Nephron progenitor cell (in vitro differentiated cells): Measurements from ENCODE around the gene CLRN3.

ENCODE experiments used
- DNase-seq: peaks from one replicate; pipeline ENCODE4 v3.0.0; 2021
- H3K27ac Mint-ChIP-seq: 2 replicates; pipeline ENCODE4 v1.8.0; 2021; ENCODE audit warnings: mild to moderate bottlenecking, moderate library complexity, mixed read lengths
- H3K27me3 Mint-ChIP-seq: 2 replicates; pipeline ENCODE4 v1.8.0; 2021; ENCODE audit warnings: mild to moderate bottlenecking, low read depth, mixed read lengths; ENCODE audit not compliant: poor library complexity
- H3K36me3 Mint-ChIP-seq: 2 replicates; pipeline ENCODE4 v1.8.0; 2021; ENCODE audit warnings: low read depth, mixed read lengths
- H3K4me1 Mint-ChIP-seq: 2 replicates; pipeline ENCODE4 v1.8.0; 2021; ENCODE audit warnings: mixed read lengths
- H3K4me3 Mint-ChIP-seq: 2 replicates; pipeline ENCODE4 v1.8.0; 2021; ENCODE audit warnings: mild to moderate bottlenecking, moderate library complexity, mixed read lengths
- H3K9me3 Mint-ChIP-seq: 2 replicates; pipeline ENCODE4 v1.8.0; 2021; ENCODE audit warnings: mild to moderate bottlenecking, moderate library complexity, mixed read lengths
- TF ChIP-seq, protein P1 (sequence below): fragments of 200-600 bp; sonication (generic); IDR thresholded peaks from 2 replicates; pipeline ENCODE4 v1.5.0; 2021; ENCODE audit warnings: antibody characterized with exemption

Gene CLRN3

DNA sequence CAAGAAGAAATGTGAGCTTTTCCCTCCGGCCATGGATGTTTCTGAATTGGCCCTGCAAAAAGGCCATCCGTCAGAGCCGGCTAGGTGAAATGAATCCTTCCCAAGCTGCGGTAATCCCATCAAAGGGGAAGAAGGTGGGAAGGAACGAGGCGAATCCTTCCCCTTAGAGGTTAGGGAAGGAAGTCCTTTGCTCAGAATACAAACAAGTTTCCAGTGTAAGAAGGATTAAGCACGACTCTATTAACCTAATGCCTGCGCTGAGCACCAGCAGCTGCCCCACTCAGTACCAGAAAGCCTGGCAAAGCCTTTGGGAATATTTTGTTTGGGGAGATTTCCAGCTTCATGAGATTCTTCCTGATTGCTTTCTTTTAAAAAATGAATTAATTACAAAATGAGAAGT lies 42.8 kb downstream of the CLRN3 start:
- Mint-ChIP-seq H3K27me3 (peaks cover 71% of the 10 kb centered on the region), H3K36me3 (no peaks in the 10 kb centered on the region)

DNA sequence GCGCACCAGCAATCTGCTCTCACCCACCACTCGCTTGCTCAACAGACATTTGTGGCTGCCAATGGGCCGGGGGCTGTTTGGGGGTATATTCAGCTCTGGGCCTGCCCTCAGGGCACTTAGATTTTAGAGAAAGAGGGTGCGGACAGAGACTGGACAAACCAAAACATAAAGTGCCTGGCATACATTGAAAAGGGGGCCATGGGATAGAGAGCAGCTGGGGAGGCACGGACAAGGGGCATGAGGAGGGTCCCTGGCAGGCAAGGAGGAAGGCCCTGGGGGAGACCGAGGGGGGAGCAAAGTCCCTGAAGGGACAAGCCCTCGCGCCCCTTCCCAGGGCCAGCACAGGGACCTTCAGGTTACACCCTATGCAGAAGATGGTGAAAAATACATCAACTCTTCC lies 43.5 kb downstream of the CLRN3 start:
- H3K27me3 Mint-ChIP-seq, result peaks cover 75% of the 10 kb centered on the region
- H3K9me3 Mint-ChIP-seq, result no peaks in the 10 kb centered on the region
- no peaks in the 10 kb centered on the region for H3K36me3 Mint-ChIP-seq
- peaks cover 26% of the 10 kb centered on the region for H3K4me1 Mint-ChIP-seq
- H3K27ac Mint-ChIP-seq, result no peak overlapping the region
- TF ChIP-seq, protein P1, sequence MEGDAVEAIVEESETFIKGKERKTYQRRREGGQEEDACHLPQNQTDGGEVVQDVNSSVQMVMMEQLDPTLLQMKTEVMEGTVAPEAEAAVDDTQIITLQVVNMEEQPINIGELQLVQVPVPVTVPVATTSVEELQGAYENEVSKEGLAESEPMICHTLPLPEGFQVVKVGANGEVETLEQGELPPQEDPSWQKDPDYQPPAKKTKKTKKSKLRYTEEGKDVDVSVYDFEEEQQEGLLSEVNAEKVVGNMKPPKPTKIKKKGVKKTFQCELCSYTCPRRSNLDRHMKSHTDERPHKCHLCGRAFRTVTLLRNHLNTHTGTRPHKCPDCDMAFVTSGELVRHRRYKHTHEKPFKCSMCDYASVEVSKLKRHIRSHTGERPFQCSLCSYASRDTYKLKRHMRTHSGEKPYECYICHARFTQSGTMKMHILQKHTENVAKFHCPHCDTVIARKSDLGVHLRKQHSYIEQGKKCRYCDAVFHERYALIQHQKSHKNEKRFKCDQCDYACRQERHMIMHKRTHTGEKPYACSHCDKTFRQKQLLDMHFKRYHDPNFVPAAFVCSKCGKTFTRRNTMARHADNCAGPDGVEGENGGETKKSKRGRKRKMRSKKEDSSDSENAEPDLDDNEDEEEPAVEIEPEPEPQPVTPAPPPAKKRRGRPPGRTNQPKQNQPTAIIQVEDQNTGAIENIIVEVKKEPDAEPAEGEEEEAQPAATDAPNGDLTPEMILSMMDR, result no peak
- DNase-seq, result no peak
- H3K4me3 Mint-ChIP-seq, result no peak overlapping the region

More for the DNA sequence above, 42.8 kb downstream of the CLRN3 start:
- Mint-ChIP-seq H3K4me1 (peaks cover 26% of the 10 kb centered on the region), H3K27ac (no peak overlapping the region), H3K4me3 (no peak overlapping the region), H3K9me3 (no peaks in the 10 kb centered on the region)
- no peak for DNase-seq
- TF ChIP-seq, protein P1, result no peak

DNA sequence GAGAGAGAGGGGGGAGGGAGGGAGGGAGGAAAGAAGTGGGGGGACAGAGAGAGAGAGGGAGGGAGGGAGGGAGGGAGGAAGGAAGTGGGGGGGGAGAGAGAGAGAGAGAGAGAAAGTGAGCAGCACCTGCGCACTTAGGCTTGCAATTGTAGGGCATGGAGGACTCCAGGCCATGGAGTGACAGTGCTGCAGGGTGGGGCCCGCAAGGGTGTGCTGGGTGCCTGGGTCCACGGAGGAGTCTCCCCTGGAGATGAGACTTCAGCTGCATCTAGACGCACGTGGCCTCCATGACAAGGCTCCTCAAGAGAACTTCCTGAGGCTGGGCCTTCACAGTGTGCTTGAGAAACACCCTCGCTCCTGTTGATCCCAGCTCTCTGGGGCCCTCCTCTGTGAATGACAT lies 44.5 kb downstream of the CLRN3 start:
- H3K4me1 Mint-ChIP-seq, result peaks cover 26% of the 10 kb centered on the region
- H3K36me3 Mint-ChIP-seq, result no peaks in the 10 kb centered on the region
- TF ChIP-seq, protein P1, result no peak
- H3K27me3 Mint-ChIP-seq, result peaks cover 78% of the 10 kb centered on the region
- DNase-seq, result no peak
- no peak overlapping the region for H3K4me3 Mint-ChIP-seq
- H3K27ac Mint-ChIP-seq, result no peak overlapping the region
- no peaks in the 10 kb centered on the region for H3K9me3 Mint-ChIP-seq

DNA sequence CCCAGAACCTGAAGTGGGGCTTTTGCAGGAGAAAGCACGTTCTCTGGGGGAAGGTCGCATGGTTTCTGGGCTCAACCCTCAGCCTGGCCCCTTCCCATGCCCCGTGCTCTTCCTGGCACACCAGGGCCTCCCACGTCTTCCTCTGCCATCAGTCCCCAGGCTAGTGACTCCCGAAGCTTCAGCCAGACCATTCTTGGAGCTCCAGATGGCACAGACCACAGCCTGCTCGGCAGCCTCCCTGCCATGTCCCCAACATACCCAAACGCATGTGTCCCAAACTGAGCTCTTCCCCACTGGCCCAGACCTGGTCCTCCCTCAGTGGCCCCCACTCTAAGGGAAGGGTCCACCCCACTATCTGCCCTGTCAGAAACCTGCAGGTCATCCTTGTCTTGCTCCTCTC lies 47.0 kb downstream of the CLRN3 start:
- H3K4me3 Mint-ChIP-seq, result no peak overlapping the region
- no peaks in the 10 kb centered on the region for H3K36me3 Mint-ChIP-seq
- H3K27ac Mint-ChIP-seq, result no peak overlapping the region
- peaks cover 13% of the 10 kb centered on the region for H3K4me1 Mint-ChIP-seq
- TF ChIP-seq, protein P1, result no peak
- DNase-seq, result no peak
- H3K27me3 Mint-ChIP-seq, result peaks cover 78% of the 10 kb centered on the region
- H3K9me3 Mint-ChIP-seq, result no peaks in the 10 kb centered on the region

DNA sequence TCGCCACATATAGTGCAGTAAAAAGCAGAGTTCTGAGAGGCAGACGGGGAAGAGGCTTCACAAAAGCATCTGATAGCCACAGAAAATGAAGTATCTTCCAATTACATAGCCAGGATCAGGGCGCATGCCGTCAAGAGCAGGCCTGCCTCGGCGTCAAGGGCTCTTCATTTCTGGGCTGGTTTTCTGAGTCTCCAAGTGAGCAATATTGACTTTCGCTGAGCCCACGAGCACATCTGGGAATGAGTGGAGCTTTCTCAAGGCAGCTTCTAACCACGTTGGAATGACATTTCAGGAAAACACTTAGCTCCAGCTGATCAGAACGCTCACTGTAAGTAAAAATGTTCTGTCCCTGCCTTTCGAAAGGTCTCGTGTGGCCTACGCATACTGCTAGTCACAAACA lies 51.9 kb downstream of the CLRN3 start:
- Mint-ChIP-seq H3K36me3 (no peaks in the 10 kb centered on the region), H3K27ac (no peak overlapping the region), H3K4me1 (no peaks in the 10 kb centered on the region), H3K4me3 (no peak overlapping the region), H3K27me3 (peaks cover 52% of the 10 kb centered on the region), H3K9me3 (peaks cover 11% of the 10 kb centered on the region)
- no peak for DNase-seq
- TF ChIP-seq, protein P1, result no peak

DNA sequence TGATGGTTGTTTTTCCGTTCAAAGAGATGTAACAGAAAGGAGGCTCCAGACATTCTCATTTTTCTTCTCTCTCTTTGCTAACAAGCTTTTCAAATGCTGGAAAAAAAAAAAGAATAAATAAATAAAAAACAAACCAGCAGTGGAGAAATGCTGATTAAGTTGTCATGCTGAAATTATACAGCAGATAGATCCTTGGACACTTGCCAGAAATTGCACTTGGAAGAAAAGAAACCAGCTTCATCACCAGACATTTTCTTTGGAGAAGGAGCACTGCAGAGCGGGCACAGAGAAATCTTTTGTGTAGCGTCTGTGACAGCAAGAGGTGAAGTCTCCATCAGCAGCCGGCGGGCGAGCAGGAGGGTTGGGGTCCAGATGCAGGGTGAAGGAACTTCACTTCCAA lies 55.8 kb downstream of the CLRN3 start:
- H3K27me3 Mint-ChIP-seq, result peaks cover 32% of the 10 kb centered on the region
- no peak overlapping the region for H3K27ac Mint-ChIP-seq
- H3K4me3 Mint-ChIP-seq, result no peak overlapping the region
- TF ChIP-seq, protein P1, result no peak
- peaks cover 11% of the 10 kb centered on the region for H3K9me3 Mint-ChIP-seq
- DNase-seq, result no peak
- H3K4me1 Mint-ChIP-seq, result peaks cover 9% of the 10 kb centered on the region
- H3K36me3 Mint-ChIP-seq, result no peaks in the 10 kb centered on the region
